ENCODE measurements around the gene MED16.
"Not testable (repeated sequence)": the region's sequence is repeated elsewhere in the genome, so short reads cannot be mapped to it uniquely, and the experiment has no call there.

Gene MED16

DNA sequence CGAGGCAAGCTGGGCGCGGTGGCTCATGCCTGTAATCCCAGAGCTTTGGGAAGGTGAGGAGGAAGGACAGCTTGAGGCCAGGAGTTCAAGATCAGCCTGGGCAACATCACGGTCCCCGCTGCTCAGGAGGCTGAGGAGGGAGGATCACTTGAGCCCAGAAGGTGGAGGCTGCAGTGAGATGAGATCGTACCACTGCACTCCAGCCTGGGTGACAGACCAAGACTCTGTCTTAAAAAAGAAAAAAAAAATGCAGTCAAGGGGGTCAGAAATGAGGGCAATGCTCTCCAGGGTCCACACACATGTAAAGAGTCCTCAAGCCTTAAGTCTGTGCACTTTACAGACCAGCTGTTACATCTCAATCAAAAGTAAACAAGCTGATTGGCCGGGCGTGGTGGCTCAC lies 11.6 kb upstream of the MED16 start:
- DNase-seq, result no peak

DNA sequence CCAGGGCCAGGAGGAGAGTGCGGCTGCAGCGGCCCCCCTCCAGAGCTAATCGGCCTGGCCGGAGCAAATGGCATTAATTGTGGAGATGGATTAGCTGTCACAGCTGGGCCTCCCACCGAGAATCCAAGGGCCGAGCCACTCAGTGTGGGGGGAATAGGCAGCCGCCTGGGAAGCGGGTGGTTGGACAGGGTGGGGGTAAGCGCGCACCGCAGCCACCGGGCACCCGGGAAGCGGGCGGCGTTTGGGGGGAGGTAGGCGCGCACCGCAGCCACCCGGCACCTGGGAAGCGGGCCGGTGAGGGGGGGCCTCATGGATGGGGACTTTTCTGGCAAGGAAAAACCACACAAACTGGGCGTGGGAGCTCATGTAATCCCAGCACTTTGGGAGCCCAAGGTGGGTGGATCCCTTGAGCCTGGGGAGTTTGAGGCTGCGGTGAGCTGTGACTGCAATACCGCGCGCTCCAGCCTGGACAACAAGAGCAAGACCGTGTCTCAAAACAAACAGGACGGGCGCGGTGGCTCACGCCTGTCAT lies 10.3 kb upstream of the MED16 start:
- no peak for DNase-seq

DNA sequence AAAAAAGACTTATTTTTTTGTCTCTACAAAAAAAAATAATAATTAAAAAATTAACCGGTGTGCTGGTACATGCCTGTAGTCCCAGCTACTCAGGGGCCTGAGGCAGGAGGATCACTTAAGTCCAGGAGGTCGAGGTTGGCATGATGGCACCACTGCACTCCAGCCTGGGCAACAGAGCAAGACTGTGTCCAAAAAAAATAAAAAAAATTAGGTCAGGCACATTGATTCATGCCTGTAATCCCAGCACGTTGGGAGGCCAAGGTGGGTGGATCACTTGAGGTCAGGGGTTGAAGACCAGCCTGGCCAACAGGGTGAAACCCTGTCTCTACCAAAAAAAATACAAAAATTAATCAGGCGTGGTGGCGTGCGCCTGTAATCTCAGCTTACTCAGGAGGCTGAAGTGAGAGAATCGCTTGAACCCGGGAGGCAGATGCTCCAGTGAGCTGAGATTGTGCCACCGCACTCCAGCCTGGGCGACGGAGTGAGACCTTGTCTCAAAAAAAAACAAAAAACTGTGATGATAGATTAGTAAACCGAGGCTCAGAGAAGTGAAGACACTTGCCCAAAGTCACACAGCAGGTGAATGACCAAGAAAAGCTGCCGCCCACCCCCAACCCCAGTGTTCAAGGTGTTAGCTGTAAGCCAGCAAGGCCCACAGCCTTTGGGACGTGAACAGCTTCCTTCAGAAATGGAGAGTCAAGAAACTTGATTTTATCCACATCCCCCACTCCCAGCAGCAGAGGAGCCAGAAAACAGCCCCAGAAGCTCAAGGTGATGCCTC lies 9.6 kb upstream of the MED16 start:
- DNase-seq, result no peak

DNA sequence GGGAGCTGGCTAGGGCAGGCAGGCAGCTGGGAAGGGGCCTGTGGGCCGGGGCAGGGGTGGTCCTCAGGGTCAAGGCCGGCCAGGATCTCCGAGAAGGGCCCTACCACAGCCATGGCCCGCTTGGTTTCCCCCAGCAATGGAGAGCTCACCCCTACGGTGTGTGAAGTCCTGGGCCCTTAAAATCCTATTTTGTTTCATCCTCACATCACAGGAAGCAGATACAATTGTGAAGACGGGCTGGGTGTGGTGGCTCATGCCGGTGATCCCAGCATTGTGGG lies 9.0 kb upstream of the MED16 start:
- DNase-seq, result no peak

DNA sequence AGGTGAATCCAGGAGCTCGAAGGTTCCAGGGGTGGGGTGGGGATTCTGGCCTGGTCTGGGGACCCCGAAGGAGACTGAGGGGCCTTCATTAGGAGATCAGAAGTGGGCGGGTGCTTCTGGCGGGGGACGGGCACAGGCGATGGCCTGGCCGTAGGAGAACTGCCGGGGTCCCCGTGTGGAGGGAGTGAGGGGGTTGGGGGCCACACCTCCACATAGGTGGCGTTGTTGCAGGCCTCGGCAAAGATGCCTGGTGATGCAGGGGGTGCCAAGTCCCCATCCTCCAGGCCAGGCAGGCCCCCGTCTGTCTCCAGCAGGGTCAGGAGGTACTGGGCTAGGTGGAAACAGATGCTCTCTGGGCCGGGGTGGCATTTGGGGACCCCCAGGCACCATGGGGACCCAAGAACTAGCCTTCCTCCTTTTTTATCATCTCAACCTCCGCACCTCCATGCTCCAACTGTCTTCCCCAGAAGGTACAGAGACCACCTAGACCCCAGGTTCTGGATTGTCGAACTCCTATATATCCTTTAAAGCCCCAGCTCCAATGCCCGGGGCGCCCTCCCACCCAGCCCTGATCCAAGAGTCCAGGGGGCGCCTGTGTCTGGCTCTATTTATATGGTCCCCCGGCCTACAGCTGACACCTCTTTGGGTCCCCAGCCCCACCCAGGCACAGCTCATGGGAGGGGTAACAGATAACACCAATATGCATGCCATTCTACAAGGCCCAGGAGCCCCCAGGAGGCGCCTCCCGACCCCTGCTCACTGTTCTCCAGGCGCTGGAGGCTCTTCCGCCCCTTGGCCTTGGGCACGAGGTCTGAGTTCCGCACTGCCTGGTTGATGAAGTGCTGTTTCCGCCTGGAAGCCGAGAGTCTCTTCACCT lies 8.5 kb upstream of the MED16 start:
- DNase-seq, result no peak

DNA sequence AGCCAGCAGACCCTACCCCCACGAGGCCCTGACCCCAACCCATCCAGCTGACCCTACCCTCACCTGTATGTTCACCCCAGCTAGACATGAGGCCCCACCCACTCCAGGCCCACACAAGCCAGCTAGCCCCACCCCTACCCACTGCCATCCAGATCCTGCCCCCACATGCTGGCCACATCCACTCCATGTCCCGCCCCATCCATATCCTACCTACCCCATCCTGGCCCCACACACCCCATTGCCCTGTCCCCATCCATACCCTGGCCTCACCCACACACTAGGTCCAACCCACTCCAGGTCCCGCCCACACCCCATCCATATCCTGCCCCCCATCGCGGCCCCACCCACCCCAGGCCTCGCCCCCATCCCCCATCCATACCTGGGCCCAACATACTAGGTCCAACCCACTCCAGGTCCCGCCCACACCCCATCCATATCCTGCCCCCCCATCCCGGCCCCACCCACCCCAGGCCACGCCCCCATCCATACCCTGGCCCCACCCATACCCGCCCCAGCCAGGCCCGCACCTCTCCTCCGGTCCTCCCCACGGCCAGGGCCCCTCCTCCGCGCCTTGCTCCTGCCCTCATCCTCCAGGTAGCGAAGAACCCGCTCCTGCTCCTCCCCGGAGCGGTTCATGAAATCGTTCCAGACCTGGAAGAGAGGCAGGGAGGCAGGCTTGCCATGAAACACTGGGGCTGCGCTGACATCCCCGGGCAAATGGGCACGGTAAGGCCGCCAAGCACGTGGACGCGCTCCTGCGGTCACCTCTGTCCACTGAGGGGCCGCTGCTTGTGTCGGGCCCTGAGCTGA lies 7.5 kb upstream of the MED16 start:
- DNase-seq, result no peak

DNA sequence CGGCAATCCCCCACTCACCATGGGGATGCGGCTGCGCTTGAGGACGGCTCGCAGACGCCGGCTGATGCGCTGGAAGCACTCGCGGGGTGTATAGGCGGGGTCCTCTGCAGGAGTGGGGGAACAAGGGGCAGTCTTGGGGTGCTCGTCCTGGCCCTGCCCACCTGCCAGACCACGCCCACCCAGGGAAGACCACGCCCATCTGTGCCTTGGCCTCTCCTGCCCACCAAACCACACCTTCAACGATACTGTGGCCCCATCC lies 7.0 kb upstream of the MED16 start:
- no peak for DNase-seq

DNA sequence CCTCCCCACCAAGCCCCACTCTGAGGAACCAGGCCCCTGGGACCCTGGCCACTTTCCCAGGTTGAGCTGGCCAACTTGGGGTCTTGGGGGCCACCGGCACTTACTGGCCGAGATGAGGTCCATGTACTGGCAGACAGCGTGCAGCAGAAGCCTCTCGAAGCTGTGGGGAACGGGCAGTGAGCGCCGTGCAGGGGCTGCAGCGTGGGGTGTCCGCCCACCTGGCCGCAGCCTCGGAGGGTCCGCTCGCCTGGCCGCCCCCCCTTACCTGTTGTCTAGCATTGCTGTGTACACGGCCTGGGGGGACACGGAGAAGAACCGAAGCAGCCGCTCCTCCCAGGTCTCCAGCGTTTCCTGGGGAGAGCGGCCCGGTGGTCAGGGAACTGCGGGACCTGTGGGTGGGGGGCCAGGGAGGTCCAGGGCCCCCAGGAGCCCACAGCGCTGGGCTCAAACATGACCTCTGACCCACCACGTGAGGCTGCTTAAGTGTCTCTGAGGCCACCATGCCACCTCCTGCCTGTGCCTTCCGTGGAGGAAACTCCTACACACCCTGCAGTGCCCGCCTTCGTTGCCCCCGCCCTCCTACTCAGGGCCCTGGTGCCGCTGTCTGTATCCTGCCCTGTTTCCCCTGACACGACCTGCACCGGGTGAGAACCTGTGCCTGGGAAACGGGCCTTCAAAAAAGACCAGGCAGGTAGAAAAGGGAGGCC lies 6.5 kb upstream of the MED16 start:
- DNase-seq, result no peak

DNA sequence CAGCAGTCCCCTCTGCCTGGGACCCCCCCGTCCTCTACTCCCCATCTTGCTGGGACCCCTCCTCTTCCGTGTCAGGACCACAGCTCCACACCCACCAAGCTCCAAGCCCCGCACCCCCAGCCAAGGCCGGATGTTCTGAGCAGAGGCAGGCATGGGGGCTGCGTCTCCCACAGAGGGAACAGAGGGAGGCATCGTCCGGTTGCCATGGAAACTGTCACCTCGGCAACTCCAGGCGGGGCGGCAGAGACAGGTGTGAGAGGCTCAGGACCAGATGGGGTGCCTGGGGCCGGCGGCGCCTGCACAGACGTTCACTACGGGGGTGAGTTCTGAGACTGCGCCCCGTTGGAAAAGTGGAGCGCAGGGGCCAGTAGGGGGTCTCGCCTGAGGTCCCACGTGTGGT lies 5.7 kb upstream of the MED16 start:
- peak in 1 of 2 experiments; percentile 43 for DNase-seq

DNA sequence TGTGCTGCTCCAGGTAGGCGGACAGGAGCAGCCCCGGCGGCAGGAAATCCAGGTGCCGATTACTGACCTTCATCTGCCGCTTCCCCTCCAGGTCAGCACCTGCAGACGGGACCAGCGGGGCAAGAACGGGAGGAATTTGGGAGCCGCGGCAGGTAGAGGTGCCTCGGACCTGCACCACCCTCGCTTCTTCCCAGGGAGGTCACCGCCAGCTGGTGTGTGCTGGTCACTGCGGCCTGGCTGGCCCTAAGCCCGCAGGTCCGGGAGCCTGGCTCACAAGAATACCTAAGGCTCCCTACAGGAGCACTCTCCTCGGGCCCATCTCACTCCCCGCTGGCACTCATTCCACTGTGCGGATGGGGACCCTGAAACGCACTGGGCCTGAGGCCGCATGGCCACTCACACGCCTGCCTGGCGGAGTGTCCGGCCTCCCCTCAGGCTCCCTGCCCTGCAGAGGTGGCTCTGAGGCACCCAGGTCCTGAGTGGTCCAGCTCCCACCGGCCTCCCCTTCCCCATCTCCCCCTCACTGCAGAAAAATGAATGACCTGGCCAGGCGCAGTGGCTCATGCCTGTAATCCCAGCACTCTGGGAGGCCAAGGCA lies 4.6 kb upstream of the MED16 start:
- no peak for DNase-seq

DNA sequence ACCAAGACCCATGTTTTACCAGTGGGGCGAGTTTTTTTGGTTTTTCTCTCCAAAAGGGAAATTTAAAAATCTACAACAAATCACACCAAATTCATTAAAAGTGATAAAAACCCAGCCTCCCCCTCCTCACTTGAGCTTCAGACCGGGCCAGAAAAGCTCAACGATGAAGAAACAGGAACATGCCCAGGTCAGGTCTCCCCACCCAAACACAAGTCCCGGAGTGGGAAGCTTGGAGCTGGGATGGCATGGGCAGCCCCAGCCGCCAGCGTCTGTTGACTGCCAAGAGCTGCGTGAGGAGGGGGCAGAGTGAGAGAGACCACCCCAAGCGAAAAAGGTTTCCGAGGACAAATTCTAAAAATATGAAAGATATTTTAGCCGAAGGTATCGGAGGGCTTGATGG lies 4.0 kb upstream of the MED16 start:
- DNase-seq, result no peak

DNA sequence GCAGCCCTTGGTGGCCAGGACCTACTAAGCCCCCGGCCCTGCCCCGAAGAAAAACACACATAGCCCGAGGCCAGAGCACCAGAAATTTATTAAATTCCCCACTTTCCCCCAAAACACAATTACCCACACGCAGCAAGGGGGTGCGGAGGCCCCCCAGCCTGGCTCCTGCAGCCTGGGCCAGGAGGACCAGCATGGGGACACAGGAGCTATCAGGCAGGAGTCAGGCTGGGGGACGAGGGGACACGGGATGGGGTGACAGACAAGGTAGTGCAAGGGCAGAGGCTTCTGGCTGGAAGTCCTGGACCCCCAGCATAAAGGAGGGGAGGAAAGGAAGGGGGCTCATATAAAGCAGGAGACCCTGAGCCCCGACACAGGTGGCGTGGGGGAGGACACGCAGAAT lies 3.4 kb upstream of the MED16 start:
- no peak for DNase-seq

DNA sequence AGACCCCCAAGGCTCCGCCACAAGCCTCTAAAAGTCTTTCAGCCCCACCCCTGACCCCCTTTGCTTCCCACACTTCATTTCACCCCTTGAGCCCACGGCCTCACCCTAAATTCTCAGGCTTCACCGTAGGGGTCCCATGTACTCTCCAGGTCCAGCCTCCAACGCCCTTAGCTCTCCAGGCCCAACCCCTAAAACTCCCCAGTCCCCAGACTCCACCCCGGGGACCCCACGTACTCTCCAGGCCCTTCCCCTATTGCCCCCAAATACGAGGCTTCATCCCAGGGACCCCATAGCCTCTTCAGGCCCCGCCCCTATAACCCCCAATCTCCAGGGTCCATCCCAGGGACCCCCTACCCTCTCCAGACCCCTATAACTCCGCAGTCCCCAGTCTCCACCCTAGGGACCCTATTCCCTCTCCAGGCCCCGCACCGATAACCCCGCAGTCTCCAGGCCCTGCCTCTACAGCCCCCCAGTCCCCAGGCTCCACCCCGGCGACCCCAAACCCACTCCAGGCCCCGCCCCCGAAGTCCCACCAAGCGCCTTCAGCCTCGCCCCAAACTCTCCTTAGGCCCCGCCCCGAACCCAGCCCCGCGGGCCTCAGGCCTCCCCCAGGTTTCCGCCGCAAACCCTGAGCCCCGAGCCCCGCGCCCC lies 619 bp downstream of the MED16 start:
- DNase-seq, result no peak

DNA sequence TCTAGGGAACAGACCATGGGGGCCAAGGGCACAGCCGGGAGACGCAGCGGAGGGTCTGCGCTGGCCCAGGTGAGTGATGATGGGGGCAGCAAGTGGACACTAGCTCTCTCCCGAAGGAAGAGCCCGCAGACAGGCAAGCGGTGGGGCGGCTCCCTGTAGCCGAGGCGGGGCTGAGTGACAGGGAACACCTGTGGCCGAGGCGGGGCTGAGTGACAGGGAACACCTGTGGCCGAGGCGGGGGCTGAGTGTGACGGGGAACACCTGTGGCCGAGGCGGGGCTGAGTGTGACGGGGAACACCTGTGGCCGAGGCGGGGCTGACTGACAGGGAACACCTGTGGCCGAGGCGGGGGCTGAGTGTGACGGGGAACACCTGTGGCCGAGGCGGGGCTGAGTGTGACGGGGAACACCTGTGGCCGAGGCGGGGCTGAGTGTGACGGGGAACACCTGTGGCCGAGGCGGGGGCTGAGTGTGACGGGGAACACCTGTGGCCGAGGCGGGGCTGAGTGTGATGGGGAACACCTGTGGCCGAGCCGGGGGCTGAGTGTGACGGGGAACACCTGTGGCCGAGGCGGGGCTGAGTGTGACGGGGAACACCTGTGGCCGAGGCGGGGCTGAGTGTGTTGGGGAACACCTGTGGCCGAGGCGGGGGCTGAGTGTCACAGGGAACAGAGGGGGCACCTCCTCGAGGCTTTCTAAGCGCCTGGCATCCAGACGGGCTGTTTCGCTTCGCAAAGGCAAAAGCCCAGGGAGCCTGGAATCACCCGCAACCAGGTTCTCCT lies 1.4 kb downstream of the MED16 start:
- DNase-seq, result not testable (repeated sequence)

DNA sequence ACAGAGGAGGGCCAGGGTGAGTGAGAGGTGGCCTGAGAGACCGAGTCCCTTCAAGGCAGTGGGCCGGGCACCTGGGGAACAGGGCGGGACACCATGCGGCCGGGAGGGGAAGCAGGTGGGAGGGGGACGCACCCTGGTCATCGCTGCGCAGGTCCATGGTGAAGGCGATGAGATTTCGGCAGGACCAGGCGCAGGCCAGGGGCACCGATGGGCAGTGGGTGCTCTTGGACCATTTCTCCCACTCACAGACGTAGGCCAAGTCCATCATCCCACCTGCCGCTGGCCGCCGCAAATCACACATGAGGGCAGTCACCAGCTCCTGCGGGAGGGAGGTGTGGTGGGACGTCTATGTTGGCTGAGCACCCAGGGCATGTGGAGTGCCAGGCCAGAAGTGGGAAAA lies 2.2 kb downstream of the MED16 start:
- no peak for DNase-seq

DNA sequence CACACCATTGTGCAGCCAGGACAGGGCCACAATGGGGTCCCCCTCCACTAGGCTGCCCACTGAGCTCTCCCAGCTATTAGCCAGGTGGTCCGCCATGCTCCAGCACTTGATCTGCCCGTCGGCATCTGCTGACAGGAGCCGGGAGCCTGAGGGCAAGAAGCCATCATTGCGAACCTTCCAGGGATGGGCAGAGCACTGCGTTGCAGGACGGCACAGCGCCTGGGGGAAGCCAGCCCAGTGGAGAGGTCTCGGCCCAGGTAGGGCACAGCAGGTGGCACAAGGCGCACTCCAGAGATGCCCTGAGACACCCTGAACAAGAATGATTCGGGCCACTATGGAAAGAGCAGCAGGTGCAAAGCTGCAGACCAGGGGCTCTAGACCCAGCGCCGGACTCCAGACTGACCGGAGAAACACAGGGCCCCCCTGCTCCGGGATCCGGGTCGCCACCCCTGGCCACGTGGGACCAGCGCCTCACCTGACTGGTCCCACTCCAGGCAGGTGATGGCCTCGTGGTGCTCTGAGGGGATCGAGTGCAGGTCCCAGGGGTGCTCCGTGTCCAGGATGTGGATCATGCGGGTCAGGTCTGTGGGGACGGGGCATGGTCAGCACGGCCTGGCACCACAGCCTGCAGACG lies 3.2 kb downstream of the MED16 start:
- no peak for DNase-seq

DNA sequence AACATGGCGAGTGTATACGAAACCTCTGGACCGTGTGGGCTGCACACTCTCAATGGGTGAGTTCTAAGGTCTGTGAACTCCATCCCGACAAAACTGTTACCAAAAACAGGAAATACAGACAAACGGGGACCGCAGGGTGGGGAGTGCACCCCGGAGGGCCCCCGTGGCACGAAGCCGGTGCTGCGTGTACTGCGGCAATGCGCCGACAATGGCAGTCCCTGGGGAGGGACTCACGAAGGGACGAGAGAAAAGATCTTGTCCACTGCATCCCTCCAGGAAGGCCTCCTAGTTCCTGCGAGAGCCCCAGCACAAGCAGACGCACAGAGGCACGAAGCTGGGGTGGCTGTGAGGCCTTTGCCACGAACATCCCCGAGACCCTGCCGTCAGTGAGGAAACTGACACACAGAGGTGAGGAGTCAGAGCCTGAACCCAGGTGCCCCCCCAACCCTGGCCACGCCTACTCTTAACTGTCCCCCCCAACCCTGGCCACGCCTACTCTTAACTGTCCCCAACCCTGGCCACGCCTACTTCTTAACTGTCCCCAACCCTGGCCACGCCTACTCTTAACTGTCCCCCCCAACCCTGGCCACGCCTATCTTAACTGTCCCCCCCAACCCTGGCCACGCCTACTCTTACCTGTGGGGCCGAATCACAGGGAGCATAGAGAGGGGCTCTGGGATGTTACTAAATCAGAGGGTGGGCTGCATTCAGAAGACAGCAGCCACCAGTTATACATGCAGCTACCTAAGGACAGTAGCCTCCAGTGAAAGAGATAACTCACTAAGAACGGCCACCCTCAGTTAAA lies 4.2 kb downstream of the MED16 start:
- no peak for DNase-seq

DNA sequence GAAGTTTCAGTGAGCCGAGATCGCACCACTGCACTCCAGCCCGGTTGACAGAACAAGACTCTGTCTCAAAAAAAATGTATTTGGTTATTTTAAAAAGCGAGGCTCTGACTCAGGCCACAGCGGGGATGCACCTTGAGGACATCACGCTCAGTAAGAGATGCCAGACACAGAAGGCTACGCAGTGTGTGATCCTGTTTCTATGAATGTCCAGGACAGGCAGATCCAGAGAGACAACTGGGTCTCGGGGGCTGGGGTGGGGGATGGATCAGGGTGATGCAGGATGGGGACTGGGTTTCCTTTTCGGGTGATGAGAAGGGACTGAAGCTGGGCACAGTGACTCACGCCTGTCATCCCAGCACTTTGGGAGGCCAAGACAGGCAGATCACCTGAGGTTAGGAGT lies 5.4 kb downstream of the MED16 start:
- DNase-seq, result no peak

DNA sequence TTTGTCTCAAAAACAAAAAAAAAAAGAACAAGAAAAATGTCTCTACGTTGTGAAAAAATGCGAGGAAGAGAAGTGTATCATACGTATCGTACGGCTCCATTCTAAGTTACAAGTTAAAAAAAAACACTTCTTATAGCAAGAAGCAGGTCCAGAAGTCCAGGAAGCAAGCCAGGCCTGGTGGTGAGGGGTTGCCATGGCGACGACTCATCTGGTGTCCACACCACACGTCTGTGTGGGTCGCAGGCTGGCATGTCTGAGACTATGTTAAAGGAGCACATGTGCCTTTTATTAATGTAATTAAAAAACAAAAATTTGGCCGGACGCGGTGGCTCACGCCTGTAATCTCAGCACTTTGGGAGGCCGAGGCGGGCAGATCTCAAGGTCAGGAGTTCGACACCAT lies 5.9 kb downstream of the MED16 start:
- DNase-seq, result no peak

All from cerebellar nuclear complex (tissue), 1 donor.